Astrocyte (in vitro differentiated cells and primary cell): ENCODE measurements around the gene IFITM2. TPM values are rescaled to one million over a fixed set of nuclear protein-coding genes. Genes with fewer than 3 reads are reported as not detected.

Source experiments
- DNase-seq: peaks from one replicate; pipeline ENCODE4 v3.0.0-alpha.2; 2010; ENCODE audit warnings: low read depth
- FAIRE-seq: peaks from 2 replicates; lab custom pipeline; 2011; peaks lifted over from hg19 to GRCh38; lab: Jason Lieb, UNC
- H2AFZ ChIP-seq: 2 replicates; pipeline ENCODE4 v1.6.0; 2012; ENCODE audit warnings: low read depth, low read length, inconsistent platforms
- H3K27ac ChIP-seq: 2 replicates; pipeline ENCODE4 v1.5.1; 2011; ENCODE audit warnings: low read depth, low read length, inconsistent platforms
- H3K27me3 ChIP-seq: 2 replicates; pipeline ENCODE4 v1.6.0; 2011; ENCODE audit warnings: low read length, inconsistent platforms; ENCODE audit not compliant: insufficient read depth
- H3K36me3 ChIP-seq: 2 replicates; pipeline ENCODE4 v1.5.1; 2011; ENCODE audit warnings: low read length, inconsistent platforms; ENCODE audit not compliant: insufficient read depth
- H3K4me1 ChIP-seq: 2 replicates; pipeline ENCODE4 v1.5.1; 2011; ENCODE audit warnings: low read length, inconsistent platforms; ENCODE audit not compliant: insufficient read depth
- H3K4me2 ChIP-seq: 2 replicates; pipeline ENCODE4 v1.6.0; 2012; ENCODE audit warnings: low read length, inconsistent platforms
- H3K4me3 ChIP-seq: 2 replicates; pipeline ENCODE4 v1.5.1; 2011; ENCODE audit warnings: low read depth, mild to moderate bottlenecking, low read length, inconsistent platforms; ENCODE audit not compliant: insufficient read depth
- H3K79me2 ChIP-seq: 2 replicates; pipeline ENCODE4 v1.6.0; 2012; ENCODE audit warnings: mild to moderate bottlenecking, low read length, inconsistent platforms; ENCODE audit not compliant: insufficient read depth
- H3K9ac ChIP-seq: 2 replicates; pipeline ENCODE4 v1.6.0; 2012; ENCODE audit warnings: mild to moderate bottlenecking, low read length, inconsistent platforms
- H3K9me3 ChIP-seq: 2 replicates; pipeline ENCODE4 v1.5.1; 2012; ENCODE audit warnings: low read depth, mild to moderate bottlenecking, low read length, inconsistent platforms; ENCODE audit not compliant: insufficient read depth
- H4K20me1 ChIP-seq: 2 replicates; pipeline ENCODE4 v1.6.0; 2012; ENCODE audit warnings: low read length, inconsistent platforms; ENCODE audit not compliant: insufficient read depth
- H3K27ac Mint-ChIP-seq: one replicate; pipeline ENCODE4 v1.8.0; 2021; ENCODE audit warnings: mild to moderate bottlenecking, mixed read lengths; ENCODE audit not compliant: unreplicated experiment
- H3K27me3 Mint-ChIP-seq: one replicate; pipeline ENCODE4 v1.8.0; 2021; ENCODE audit warnings: low read depth, mixed read lengths; ENCODE audit not compliant: unreplicated experiment
- H3K36me3 Mint-ChIP-seq: one replicate; pipeline ENCODE4 v1.8.0; 2021; ENCODE audit warnings: low read depth, mixed read lengths; ENCODE audit not compliant: unreplicated experiment
- H3K4me1 Mint-ChIP-seq: one replicate; pipeline ENCODE4 v1.8.0; 2021; ENCODE audit warnings: low read depth, mixed read lengths; ENCODE audit not compliant: unreplicated experiment
- H3K4me3 Mint-ChIP-seq: one replicate; pipeline ENCODE4 v1.8.0; 2021; ENCODE audit warnings: mild to moderate bottlenecking, moderate library complexity, mixed read lengths; ENCODE audit not compliant: unreplicated experiment
- H3K9me3 Mint-ChIP-seq: one replicate; pipeline ENCODE4 v1.8.0; 2021; ENCODE audit warnings: mild to moderate bottlenecking, mixed read lengths; ENCODE audit not compliant: unreplicated experiment
- EZH2 ChIP-seq: IDR thresholded peaks from 2 replicates; pipeline ENCODE4 v1.6.1; 2012; ENCODE audit warnings: mild to moderate bottlenecking, low read length, inconsistent platforms; ENCODE audit not compliant: insufficient read depth
- total RNA-seq: library from RNA; stranded (reverse); gene quantifications from 2 replicates; pipeline ENCODE4 v1.2.1, GENCODE V29; 2021
- TF ChIP-seq, protein P1 (sequence below): IDR thresholded peaks from 2 replicates; pipeline ENCODE4 v1.5.1; 2011; ENCODE audit warnings: low read depth, mild to moderate bottlenecking, inconsistent platforms, low read length, moderate library complexity; ENCODE audit not compliant: insufficient read depth

IFITM2 gene
- total RNA-seq, 1 donor from 2014 or later = 474 TPM

DNA sequence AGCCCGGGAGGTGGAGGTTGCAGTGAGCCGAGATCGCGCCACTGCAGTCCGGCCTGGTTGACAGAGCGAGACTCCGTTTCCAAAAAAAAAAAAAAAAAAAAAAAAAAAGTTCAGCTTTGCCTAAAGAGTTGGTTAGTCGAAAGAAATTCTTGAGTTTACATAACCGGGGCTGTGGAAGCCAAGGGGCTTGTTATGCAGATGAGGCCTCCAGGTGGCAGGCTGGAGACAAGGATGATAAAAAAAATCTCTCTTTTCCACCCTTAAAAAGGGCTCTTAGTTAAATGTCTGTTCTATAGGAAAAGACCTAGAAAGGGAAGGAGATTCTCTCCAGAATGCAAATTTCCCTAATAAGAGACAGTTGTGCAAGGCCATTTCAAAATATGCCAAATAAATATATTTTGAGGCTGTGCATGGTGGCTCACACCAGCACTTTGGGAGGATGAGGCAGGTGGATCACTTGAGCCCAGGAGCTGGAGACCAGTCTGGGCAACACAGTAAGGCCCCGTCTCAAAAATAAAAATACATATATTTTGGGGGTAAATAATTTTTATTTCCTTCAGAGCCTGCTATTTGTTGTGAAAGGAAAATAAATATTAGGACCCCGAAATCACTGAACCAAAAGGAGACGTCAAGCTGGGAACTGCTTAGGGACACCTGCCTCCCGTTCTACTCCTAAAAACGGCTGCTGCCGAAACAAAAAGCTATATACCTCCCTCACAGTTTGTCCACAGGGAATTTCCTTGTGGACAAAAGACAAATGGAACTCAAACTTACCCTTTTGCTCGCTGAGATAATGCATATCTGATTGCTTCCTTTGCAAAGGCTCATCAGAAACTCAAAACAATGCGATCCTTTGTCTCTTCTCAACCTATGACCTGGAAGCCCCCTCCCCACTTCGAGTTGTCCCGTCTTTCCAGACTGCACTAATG, 2.4 kb upstream of the IFITM2 start:
- Mint-ChIP-seq H3K4me3 (no peak overlapping the region), H3K27me3 (peaks cover 6% of the 10 kb centered on the region), H3K4me1 (peaks cover 9% of the 10 kb centered on the region), H3K9me3 (peaks cover 2% of the 10 kb centered on the region), H3K36me3 (peaks cover 4% of the 10 kb centered on the region), H3K27ac (no peak overlapping the region)
- no peaks in the 10 kb centered on the region for H3K36me3 ChIP-seq
- H3K4me2 ChIP-seq = no peak overlapping the region
- H3K9me3 ChIP-seq = no peaks in the 10 kb centered on the region
- FAIRE-seq = no peak
- H3K27me3 ChIP-seq = no peaks in the 10 kb centered on the region
- TF ChIP-seq, protein P1, sequence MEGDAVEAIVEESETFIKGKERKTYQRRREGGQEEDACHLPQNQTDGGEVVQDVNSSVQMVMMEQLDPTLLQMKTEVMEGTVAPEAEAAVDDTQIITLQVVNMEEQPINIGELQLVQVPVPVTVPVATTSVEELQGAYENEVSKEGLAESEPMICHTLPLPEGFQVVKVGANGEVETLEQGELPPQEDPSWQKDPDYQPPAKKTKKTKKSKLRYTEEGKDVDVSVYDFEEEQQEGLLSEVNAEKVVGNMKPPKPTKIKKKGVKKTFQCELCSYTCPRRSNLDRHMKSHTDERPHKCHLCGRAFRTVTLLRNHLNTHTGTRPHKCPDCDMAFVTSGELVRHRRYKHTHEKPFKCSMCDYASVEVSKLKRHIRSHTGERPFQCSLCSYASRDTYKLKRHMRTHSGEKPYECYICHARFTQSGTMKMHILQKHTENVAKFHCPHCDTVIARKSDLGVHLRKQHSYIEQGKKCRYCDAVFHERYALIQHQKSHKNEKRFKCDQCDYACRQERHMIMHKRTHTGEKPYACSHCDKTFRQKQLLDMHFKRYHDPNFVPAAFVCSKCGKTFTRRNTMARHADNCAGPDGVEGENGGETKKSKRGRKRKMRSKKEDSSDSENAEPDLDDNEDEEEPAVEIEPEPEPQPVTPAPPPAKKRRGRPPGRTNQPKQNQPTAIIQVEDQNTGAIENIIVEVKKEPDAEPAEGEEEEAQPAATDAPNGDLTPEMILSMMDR = peak; percentile 75
- no peak for TF ChIP-seq EZH2
- H4K20me1 ChIP-seq = no peaks in the 10 kb centered on the region
- no peak overlapping the region for H3K27ac ChIP-seq
- DNase-seq = peak; percentile 50
- no peak overlapping the region for H3K9ac ChIP-seq
- no peak overlapping the region for H3K4me3 ChIP-seq
- H2AFZ ChIP-seq = no peak overlapping the region
- H3K4me1 ChIP-seq = peaks cover 17% of the 10 kb centered on the region
- peaks cover 6% of the 10 kb centered on the region for H3K79me2 ChIP-seq

DNA sequence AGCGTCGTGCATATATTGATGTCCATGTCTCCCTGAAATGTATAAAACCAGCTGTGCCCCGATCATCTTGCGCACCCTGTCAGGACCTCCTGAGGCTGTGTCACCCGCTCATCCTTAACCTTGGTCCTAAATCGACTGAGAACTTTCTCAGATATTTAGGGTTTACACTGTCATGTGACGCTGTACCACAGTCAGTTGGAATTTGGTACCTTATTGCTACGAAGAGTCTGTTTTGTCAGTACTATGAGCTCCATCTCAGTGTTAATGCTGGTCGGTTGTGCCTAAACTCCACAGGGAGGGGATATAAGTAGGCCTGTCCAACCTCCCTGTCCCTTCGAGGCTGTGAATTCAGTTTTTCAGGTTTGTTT, 1.8 kb upstream of the IFITM2 start:
- Mint-ChIP-seq H3K4me3 (no peak overlapping the region), H3K27ac (peak overlapping the region; percentile 48), H3K36me3 (peaks cover 4% of the 10 kb centered on the region), H3K9me3 (peaks cover 2% of the 10 kb centered on the region), H3K27me3 (no peaks in the 10 kb centered on the region), H3K4me1 (peaks cover 9% of the 10 kb centered on the region)
- FAIRE-seq = no peak
- Histone ChIP-seq H2AFZ (no peak overlapping the region), H3K79me2 (peaks cover 6% of the 10 kb centered on the region), H4K20me1 (no peaks in the 10 kb centered on the region), H3K36me3 (no peaks in the 10 kb centered on the region), H3K27me3 (no peaks in the 10 kb centered on the region), H3K4me1 (peaks cover 17% of the 10 kb centered on the region), H3K4me2 (no peak overlapping the region), H3K9me3 (no peaks in the 10 kb centered on the region), H3K4me3 (no peak overlapping the region), H3K9ac (no peak overlapping the region), H3K27ac (no peak overlapping the region)
- DNase-seq = no peak
- TF ChIP-seq EZH2 = no peak
- TF ChIP-seq, protein P1 = no peak
